ENCODE data around the gene EPS15. TPM values are rescaled to one million over a fixed set of nuclear protein-coding genes. Genes with fewer than 3 reads are reported as not detected.

EPS15 gene
- total and polyA plus RNA-seq, 2 experiments from 2014 or later: 31.0 to 76.5 TPM

GRCh38 chr1:51560034-51560433, 41.0 kb upstream of the EPS15 start:
- Histone ChIP-seq H3K4me2 (no peak overlapping the region; the same call in 1 of the 2 replicates), H3K9me2 (ENCODE audit: insufficient read depth) (no peaks in the 10 kb centered on the region), H3K79me2 (replicated peaks; ENCODE audit: insufficient read depth) (no peaks in the 10 kb centered on the region), H3K27ac (ENCODE audit: low read depth) (no peak overlapping the region), H3K36me3 (ENCODE audit: insufficient read depth) (no peaks in the 10 kb centered on the region), H2AFZ (peak overlapping the region; percentile 95), H3K4me3 (no peak overlapping the region), H3K27me3 (ENCODE audit: insufficient read depth) (no peaks in the 10 kb centered on the region), H3K4me1 (ENCODE audit: insufficient read depth) (peaks cover 34% of the 10 kb centered on the region), H4K20me1 (replicated peaks; ENCODE audit: insufficient read depth) (no peaks in the 10 kb centered on the region), H3F3A (replicated peaks; ENCODE audit: low read depth) (no peaks in the 10 kb centered on the region; the same call in 1 of the 2 replicates)
- Mint-ChIP-seq H3K4me3 (no peak overlapping the region), H3K4me1 (peaks cover 25% of the 10 kb centered on the region), H3K36me3 (ENCODE audit: low read depth) (no peaks in the 10 kb centered on the region), H3K27me3 (ENCODE audit: insufficient read depth, low read depth, poor library complexity) (peaks cover 9% of the 10 kb centered on the region), H3K27ac (no peak overlapping the region), H3K9me3 (no peaks in the 10 kb centered on the region)
- TF ChIP-seq EZH2phosphoT487 (IDR thresholded peaks at IDR 0.05; ENCODE audit: unreplicated experiment): no peak
- TF ChIP-seq REST (IDR thresholded peaks at IDR 0.05; ENCODE audit: unreplicated experiment): no peak
- no peak for ATAC-seq
- no peak for DNase-seq (ENCODE audit: low spot score)

- Mint-ChIP-seq H3K27ac (peak overlapping the region; percentile 76; the same call in 1 of the 2 replicates), H3K4me3 (no peak overlapping the region)
- DNase-seq (ENCODE audit: low spot score): peak; percentile 9
Observed at GRCh38 chr1:51559501-51559900, 40.4 kb upstream of the EPS15 start.

More at GRCh38 chr1:51559501-51559900, 40.4 kb upstream of the EPS15 start:
- no peaks in the 10 kb centered on the region for H3K9me2 ChIP-seq (ENCODE audit: insufficient read depth)
- peak overlapping the region; percentile 27; the same call in 1 of the 2 replicates for H3K27ac ChIP-seq (ENCODE audit: low read depth)
- H3K36me3 ChIP-seq (ENCODE audit: insufficient read depth): no peaks in the 10 kb centered on the region
- no peaks in the 10 kb centered on the region for H3K79me2 ChIP-seq (replicated peaks; ENCODE audit: insufficient read depth)
- no peaks in the 10 kb centered on the region for H4K20me1 ChIP-seq (replicated peaks; ENCODE audit: insufficient read depth)
- H3F3A ChIP-seq (replicated peaks; ENCODE audit: low read depth): no peaks in the 10 kb centered on the region; the same call in 1 of the 2 replicates
- peaks cover 11% of the 10 kb centered on the region for H3K27me3 Mint-ChIP-seq (ENCODE audit: insufficient read depth, low read depth, poor library complexity)
- no peak for ATAC-seq
- TF ChIP-seq POLR2AphosphoS5 (IDR thresholded peaks at IDR 0.05; ENCODE audit: low read depth) (no peak), ZNF462 (CRISPR knock-in tag; IDR thresholded peaks at IDR 0.05) (no peak), NANOG (IDR thresholded peaks at IDR 0.05; ENCODE audit: borderline replicate concordance) (no peak)
- peak overlapping the region; percentile 3; the same call in 1 of the 2 replicates for H3K4me3 ChIP-seq
- peaks cover 34% of the 10 kb centered on the region for H3K4me1 ChIP-seq (ENCODE audit: insufficient read depth)
- no peaks in the 10 kb centered on the region for H3K9me3 Mint-ChIP-seq
- peak overlapping the region; percentile 95 for H2AFZ ChIP-seq
- H3K4me2 ChIP-seq: peak overlapping the region; percentile 42
- no peaks in the 10 kb centered on the region for H3K27me3 ChIP-seq (ENCODE audit: insufficient read depth)
- no peaks in the 10 kb centered on the region for H3K36me3 Mint-ChIP-seq (ENCODE audit: low read depth)
- peaks cover 25% of the 10 kb centered on the region for H3K4me1 Mint-ChIP-seq
